ENCODE data around the gene RB1.

DNA sequence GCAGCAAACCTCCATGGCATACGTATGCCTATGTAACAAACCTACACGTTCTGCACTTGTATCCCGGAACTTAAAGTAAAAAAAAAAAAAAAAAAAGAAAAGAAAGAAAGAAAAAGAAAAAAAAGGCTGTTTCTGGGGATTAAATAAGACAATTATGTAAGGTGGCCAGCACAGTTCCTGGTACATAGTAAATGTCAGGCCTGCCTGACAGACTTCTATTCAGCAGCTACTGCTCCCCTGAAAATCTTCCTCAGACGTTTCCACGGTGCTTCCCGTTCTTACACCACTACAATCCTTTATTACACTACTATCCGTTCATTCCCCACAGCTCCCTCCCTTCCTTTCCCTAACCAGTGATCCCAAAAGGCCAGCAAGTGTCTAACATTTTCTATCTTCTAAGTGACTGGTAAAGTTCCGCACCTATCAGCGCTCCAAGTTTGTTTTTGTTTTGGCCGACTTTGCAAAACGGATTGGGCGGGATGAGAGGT lies 636 bp upstream of the RB1 start:
- TF ChIP-seq CTCF (IDR thresholded peaks at IDR 0.05), result no peak
- no peak for TF ChIP-seq EZH2 (IDR thresholded peaks at IDR 0.05; ENCODE audit: borderline replicate concordance, insufficient read depth, low read depth, low read length, poor library complexity, severe bottlenecking)

Measured in B cell (primary cell).